Activated B cell treated with CpG ODN at 0.5 μM for 24 hours (primary cell): ENCODE results near the gene KCNMB3. TPM values are rescaled to one million over a fixed set of nuclear protein-coding genes. Genes with fewer than 3 reads are reported as not detected.

Source experiments
- ATAC-seq: fragments of 200-7000 bp; cut with Tn5 transposase; one replicate; pipeline ENCODE4 v1.10.0; 2021; ENCODE audit warnings: low read depth, mild to moderate bottlenecking, moderate library complexity
- CTCF ChIA-PET: fragments of 350-600 bp; sonication (Branson Sonifier 250); formaldehyde crosslinking; loops from one replicate; lab custom pipeline; 2021; ENCODE audit warnings: antibody characterized with exemption; lab: Charles Lee
- POLR2A ChIA-PET: fragments of 350-600 bp; sonication (Branson Sonifier 250); formaldehyde crosslinking; loops from one replicate; lab custom pipeline; 2021; ENCODE audit warnings: antibody characterized with exemption; lab: Charles Lee
- DNase-seq: peaks from one replicate; pipeline ENCODE4 v3.0.0; 2022
- H3K27ac Mint-ChIP-seq: one replicate; pipeline ENCODE4 v1.8.0; 2020; ENCODE audit warnings: mixed read lengths
- H3K27me3 Mint-ChIP-seq: one replicate; pipeline ENCODE4 v1.8.0; 2021; ENCODE audit warnings: mixed read lengths
- H3K36me3 Mint-ChIP-seq: one replicate; pipeline ENCODE4 v1.8.0; 2021; ENCODE audit warnings: low read depth, mixed read lengths
- H3K4me1 Mint-ChIP-seq: one replicate; pipeline ENCODE4 v1.8.0; 2021; ENCODE audit warnings: mixed read lengths
- H3K4me3 Mint-ChIP-seq: one replicate; pipeline ENCODE4 v1.8.0; 2020; ENCODE audit warnings: mild to moderate bottlenecking, mixed read lengths
- H3K9me3 Mint-ChIP-seq: one replicate; pipeline ENCODE4 v1.8.0; 2020; ENCODE audit warnings: mixed read lengths
- intact Hi-C: fragments of 100-400 bp; cut with micrococcal nuclease; formaldehyde crosslinking; loops from one replicate; pipeline ENCODE4 v1.15.1; 2024
- total RNA-seq: library from RNA; stranded (reverse); gene quantifications from 2 replicates; pipeline ENCODE4 v1.2.3, GENCODE V29; 2022
- TF ChIP-seq, protein P1 (sequence below): fragments of 200-600 bp; IDR thresholded peaks from one replicate; pipeline ENCODE4 v1.8.0; 2022; ENCODE audit warnings: antibody characterized with exemption, mild to moderate bottlenecking

The KCNMB3 gene
- 6.0 and 6.9 TPM in 2 replicates for total RNA-seq

DNA sequence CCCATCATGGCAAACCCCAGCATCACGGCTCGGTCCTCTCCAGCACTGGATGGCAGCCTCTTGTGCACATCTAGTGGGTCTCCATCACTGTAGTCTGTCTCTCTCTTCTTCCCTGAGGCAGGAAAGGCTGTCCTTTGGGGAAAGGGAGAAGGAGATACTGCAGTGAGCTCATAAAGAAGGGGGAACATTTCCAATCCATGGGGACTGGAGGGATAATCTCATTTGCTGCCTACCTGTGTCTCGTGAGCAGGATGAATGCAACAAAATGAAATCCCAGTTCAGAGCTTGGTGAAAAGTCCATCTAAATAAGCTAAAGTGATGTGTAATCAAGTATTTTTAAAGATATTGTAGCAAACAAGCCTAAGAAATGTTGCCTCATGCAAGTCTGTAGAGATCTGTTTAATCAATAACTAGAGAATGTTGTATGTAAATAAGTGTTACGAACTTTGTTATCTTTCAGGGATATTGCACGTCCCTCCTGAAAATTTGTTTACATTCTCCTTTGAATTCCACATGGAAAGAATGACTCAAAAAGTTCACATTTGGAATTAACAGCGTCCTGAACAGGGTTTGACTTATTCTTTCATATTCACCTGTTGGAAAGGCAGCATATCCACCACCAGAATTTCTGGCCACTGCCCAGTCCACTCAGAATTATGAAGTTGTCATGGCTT, at the start of gene KCNMB3:
KCNMB3 (minus strand) TSS at position 312 of the 674 bp plus-strand sequence; CDS start at position 188, 124 bp downstream.
- POLR2A ChIA-PET: no interaction called here
- Mint-ChIP-seq H3K9me3 (no peaks in the 10 kb centered on the region), H3K36me3 (peaks cover 28% of the 10 kb centered on the region), H3K4me1 (peaks cover 6% of the 10 kb centered on the region), H3K27me3 (no peaks in the 10 kb centered on the region), H3K4me3 (no peak within 1 kb of the TSS), H3K27ac (no peak within 1 kb of the TSS)
- no peak for DNase-seq
- ATAC-seq: no peak
- TF ChIP-seq, protein P1, sequence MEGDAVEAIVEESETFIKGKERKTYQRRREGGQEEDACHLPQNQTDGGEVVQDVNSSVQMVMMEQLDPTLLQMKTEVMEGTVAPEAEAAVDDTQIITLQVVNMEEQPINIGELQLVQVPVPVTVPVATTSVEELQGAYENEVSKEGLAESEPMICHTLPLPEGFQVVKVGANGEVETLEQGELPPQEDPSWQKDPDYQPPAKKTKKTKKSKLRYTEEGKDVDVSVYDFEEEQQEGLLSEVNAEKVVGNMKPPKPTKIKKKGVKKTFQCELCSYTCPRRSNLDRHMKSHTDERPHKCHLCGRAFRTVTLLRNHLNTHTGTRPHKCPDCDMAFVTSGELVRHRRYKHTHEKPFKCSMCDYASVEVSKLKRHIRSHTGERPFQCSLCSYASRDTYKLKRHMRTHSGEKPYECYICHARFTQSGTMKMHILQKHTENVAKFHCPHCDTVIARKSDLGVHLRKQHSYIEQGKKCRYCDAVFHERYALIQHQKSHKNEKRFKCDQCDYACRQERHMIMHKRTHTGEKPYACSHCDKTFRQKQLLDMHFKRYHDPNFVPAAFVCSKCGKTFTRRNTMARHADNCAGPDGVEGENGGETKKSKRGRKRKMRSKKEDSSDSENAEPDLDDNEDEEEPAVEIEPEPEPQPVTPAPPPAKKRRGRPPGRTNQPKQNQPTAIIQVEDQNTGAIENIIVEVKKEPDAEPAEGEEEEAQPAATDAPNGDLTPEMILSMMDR: no peak
- intact Hi-C loops: no loop called here
- CTCF ChIA-PET: no interaction called here

GRCh38 chr3:179299999-179300613, 49.2 kb upstream of the KCNMB3 start:
- no peak overlapping the region for H3K27ac Mint-ChIP-seq
- POLR2A ChIA-PET: no interaction called here
- intact Hi-C loops: no loop called here
- TF ChIP-seq, protein P1: no peak
- no peaks in the 10 kb centered on the region for H3K4me1 Mint-ChIP-seq
- peaks cover 4% of the 10 kb centered on the region for H3K9me3 Mint-ChIP-seq
- no peaks in the 10 kb centered on the region for H3K36me3 Mint-ChIP-seq
- no peak for ATAC-seq
- CTCF ChIA-PET: no interaction called here
- no peak overlapping the region for H3K4me3 Mint-ChIP-seq
- no peaks in the 10 kb centered on the region for H3K27me3 Mint-ChIP-seq
- DNase-seq: no peak

DNA sequence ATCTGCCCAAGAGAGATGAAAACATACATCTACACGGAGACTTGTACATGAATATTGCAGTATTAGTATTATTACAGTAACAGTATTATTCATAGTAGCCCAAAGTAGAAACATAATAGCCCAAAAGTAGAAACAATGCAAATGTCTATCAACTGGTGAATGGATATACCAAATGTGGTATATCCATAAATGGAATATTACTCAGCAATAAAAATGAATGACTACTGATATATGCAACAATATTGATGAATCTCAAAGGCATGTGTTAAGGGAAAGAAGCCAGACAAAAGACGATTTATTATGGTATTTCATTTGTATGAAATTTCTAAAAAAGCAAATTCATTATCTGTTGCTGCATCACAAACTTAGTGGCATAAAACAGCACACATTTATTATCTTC, 48.4 kb upstream of the KCNMB3 start:
- no peaks in the 10 kb centered on the region for H3K27me3 Mint-ChIP-seq
- CTCF ChIA-PET: no interaction called here
- ATAC-seq (no peak), DNase-seq (no peak)
- peaks cover 4% of the 10 kb centered on the region for H3K9me3 Mint-ChIP-seq
- no peak overlapping the region for H3K4me3 Mint-ChIP-seq
- H3K36me3 Mint-ChIP-seq: no peaks in the 10 kb centered on the region
- no peak overlapping the region for H3K27ac Mint-ChIP-seq
- no peaks in the 10 kb centered on the region for H3K4me1 Mint-ChIP-seq
- POLR2A ChIA-PET: no interaction called here
- TF ChIP-seq, protein P1: no peak
- intact Hi-C loops: no loop called here

DNA sequence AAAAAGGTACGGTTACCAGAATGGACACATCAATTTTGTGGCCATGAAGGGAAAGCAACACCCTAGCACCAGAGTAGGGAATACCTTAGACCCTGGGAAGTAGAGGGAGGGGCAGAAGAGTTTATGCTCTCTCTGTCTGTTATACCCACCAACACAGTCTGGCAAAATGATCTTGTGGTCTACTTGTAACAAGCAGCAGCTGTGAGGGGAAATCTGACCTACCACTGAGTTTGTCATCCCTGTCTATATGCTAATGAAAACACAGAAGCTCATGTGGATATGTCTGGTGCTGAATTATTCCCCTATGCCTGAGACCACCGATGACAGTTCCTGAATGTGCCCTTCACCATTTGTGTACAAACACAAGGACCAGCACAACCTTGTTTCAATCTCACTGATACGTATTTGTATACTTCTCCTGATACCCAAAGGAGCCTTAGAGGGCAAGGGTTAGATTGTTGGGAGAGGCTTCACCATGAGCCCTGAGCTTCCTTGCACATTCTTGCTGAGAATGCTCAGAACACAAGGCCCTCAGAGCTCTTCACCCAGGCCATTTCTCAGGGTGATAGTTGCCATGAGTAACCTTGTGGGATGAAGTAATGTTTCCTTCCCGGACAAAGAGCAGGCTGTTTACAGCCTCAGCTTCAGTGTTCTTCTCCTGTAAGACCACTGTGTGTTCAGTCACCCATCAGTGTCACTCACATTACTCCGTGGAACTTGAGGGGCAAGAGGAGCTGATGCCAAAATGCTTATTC, 47.2 kb upstream of the KCNMB3 start:
- CTCF ChIA-PET: no interaction called here
- intact Hi-C loops: no loop called here
- Mint-ChIP-seq H3K4me1 (no peaks in the 10 kb centered on the region), H3K36me3 (no peaks in the 10 kb centered on the region), H3K27me3 (no peaks in the 10 kb centered on the region), H3K4me3 (no peak overlapping the region), H3K27ac (no peak overlapping the region), H3K9me3 (peaks cover 4% of the 10 kb centered on the region)
- ATAC-seq (no peak), DNase-seq (no peak)
- TF ChIP-seq, protein P1: no peak
- POLR2A ChIA-PET: interaction anchor here (0.6 kb wide), 1 partner anchor 44 kb away, joined by 4 read pairs; no protein-coding TSS in a partner anchor

DNA sequence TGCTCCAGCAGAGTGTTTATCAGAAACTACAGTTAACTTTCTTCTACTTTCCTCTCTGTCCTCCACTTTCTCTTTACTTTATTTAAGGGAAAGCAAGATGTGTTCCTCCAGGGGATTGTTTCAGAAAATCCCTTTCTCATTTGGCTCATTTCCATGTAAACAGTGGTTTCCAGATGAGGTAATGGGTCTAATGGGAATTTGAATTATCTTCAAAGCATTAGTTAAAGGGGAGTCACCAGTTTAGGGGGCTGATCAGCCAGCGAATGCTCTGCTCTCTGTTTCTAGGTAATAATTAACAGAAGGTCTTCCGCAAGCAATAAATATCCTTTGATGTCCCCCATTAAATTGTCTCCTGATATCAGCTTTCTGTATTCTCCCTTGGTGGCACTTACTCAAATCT, 41.5 kb upstream of the KCNMB3 start:
- H3K27ac Mint-ChIP-seq: no peak overlapping the region
- intact Hi-C loops: no loop called here
- H3K36me3 Mint-ChIP-seq: no peaks in the 10 kb centered on the region
- no peak for ATAC-seq
- TF ChIP-seq, protein P1: no peak
- peaks cover 2% of the 10 kb centered on the region for H3K27me3 Mint-ChIP-seq
- ChIA-PET POLR2A (no interaction called here), CTCF (interaction anchor here (0.7 kb wide), 1 partner anchor 1590 kb away, joined by 3 read pairs; no protein-coding TSS in a partner anchor)
- no peak overlapping the region for H3K4me3 Mint-ChIP-seq
- no peaks in the 10 kb centered on the region for H3K4me1 Mint-ChIP-seq
- DNase-seq: no peak
- no peaks in the 10 kb centered on the region for H3K9me3 Mint-ChIP-seq
